ENCODE data around the gene SCNN1G.

Gene SCNN1G

GRCh38 chr16:23254338-23254737, 71.8 kb downstream of the SCNN1G start:
- no peak for DNase-seq

DNA sequence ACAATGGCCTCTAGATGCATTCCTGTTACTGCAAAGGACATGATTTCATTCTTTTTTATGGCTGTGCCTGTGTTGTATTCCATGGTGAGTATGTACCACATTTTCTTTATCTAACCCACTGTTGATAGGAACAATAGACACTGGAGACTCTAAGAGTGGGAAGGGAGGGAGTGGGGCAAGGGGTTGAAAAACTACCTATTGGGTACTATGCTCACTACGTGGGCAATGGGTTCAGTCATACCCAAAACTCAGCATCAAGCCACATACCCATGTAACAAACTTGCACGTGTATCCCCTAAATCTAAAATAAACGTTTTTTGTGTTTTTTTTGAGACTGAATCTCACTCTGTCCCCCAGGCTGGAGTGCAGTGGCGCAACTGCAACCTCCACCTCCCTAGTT, 72.5 kb downstream of the SCNN1G start:
- DNase-seq: no peak

DNA sequence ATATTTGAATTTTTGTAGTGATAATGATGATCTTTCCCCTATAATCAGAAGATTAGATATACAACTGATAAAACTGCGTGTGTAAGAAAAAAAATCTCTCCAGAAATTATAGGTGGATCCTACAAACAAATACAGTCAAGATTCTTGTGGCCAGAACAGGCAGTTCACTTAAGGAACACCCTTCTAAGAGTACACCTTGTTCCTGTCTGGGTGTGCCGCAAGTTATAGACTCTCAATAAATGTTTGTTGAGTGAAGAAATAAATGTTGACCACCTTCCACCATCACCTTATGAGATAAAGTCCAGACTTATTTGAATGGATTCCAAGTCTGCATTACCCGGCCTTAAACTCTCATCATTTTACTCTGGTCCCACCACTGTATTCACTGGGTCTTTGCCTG, 73.9 kb downstream of the SCNN1G start:
- no peak for DNase-seq

DNA sequence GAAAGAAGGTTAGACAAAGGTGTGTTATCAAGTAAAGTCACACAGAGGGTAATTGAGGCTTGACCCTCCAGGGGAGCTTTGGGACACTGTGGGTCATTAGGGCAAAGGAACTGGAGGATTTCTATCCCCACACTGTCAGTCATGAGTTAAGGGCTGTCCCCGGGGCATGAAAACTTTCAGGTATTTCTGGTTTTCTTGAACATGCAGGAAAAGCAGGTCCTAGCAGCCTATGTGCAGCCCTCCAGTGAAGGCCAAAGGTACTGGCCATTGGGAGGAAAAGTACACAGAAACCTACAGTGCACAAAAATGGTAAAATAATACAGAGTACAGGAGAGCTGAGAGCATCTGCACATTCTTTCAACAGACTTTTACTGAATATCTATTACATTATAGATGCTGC, 75.1 kb downstream of the SCNN1G start:
- no peak for DNase-seq

DNA sequence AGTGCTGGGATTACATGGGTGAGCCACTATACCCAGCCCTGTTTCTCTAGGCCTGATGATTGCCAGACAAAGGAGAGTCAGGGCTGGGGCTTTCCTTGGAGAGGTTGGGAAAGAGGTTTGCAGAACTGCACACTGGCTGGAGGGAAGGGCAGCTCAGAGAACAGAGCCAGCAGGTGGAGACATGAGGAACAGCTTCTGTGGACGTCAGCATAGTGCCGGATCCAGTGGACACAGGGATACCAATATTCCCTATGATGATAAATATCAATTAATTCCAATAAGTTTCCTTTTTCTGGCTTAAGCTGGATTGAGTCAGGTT, 76.3 kb downstream of the SCNN1G start:
- no peak for DNase-seq

All from CD4-positive, alpha-beta T cell treated with Interleukin-6 for 4 hours (primary cell).